ENCODE measurements around the gene AMPD3. TPM values are rescaled to one million over a fixed set of nuclear protein-coding genes. Genes with fewer than 3 reads are reported as not detected.

AMPD3 gene
- total RNA-seq, 2 donors from 2014 or later = 41.9 to 50.5 TPM

DNA sequence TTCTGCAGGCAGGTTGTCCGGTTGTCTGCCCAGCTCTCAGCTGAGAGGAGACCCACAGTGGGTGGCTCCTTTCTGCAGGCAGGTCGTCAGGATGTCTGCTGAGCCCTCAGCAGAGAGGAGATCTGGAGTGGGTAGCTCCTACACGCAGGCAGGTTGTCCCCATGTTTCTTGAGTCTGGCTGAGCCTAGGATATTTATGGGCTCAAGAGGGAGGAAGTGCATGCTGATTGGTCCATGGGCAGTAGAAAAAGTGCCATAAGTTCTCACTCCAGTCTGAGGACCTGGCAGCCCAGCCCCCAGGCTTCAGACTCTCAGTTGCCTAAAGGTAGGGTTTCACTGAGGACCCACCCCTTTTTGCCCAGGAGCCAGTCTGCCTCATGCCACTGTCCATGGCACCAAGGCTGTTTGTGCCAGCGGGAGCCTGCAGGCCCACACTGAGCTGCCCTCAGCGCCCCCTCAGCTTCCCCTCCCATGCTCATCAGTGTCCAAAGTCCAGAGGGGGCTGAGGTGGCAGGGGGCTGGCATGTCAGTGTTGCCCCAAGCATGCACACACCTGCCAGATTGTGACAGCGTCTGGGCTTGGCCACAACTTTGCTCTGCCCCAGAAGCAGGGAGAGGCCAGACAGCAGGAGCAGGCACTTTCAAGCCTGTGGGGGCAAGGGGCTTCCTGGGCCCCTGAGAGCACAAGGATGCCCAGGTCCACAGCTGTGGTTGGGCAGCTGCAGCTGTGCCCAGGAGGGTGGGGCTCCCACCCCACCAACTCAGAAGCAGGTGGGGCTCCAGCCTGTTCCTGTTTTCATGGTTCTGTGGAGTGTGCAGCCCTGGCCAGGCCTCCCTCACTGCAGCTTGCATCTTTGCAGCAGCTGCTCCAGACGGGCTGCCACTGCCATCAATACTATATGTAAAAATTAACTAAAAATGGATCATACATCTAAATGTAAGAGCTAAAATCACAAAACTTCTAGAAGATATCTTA is 89.7 kb downstream of the AMPD3 start:
- no peak for ATAC-seq
- Mint-ChIP-seq H3K27ac (no peak overlapping the region), H3K36me3 (no peaks in the 10 kb centered on the region), H3K9me3 (no peaks in the 10 kb centered on the region)
- DNase-seq (ENCODE audit: low spot score in 2 of 2) = no peak

DNA sequence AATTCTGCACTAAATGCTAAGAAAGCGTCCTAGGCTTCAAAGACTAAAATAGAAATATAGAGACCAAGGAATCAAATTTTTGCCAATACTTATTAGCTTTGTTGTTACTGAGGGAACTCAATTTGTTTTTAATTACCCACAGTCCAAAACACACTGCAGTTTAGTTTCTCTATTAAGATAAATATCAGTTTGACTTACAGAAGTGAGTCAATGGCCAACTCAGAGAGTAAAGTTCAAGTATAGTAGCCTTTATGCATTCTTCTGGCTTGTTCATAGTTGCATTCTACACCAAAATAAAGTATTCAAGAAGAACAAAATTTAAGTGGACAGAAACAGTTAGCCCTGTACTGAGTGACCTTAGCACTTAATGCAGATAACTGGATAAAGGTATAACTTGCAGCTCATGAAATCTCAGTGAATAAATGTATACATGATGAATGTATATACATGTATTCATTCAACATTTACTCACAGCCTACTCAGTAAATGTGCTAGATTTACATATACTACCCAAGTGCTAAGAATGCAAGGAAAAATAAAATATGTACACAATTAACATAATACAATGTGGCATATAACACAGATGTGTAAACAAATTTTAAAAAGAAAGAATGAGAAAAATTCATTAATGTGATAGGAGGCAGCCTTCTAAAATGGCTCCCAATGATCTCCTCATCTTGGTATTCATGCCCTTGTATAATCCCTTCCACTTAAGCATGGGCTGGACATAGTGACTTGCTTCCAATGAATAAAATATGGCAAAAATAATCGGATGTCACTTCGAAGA is 95.6 kb downstream of the AMPD3 start:
- no peak for DNase-seq (ENCODE audit: low spot score in 2 of 2)
- H3K36me3 Mint-ChIP-seq = peaks cover 0 to 6% of the 10 kb centered on the region in 2 donors
- H3K9me3 Mint-ChIP-seq = peaks cover 0 to 7% of the 10 kb centered on the region in 2 donors
- no peak overlapping the region for H3K27ac Mint-ChIP-seq
- no peak for ATAC-seq

DNA sequence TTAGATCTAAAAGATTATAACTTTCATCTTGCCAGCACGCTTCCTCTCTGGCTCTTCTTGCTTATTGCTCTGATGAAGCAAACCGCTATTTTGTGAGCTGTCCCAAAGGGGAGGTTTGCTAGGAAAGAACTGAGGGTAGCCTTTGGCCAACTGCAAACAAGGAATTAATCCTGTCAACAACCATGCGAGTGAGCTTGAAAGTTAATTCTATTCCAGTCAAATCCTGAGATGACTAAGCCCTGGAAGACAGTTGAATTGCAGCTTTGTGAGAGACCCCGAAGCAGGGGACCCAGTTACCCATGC is 96.2 kb downstream of the AMPD3 start:
- Mint-ChIP-seq H3K27ac (no peak overlapping the region), H3K9me3 (peaks cover 0 to 7% of the 10 kb centered on the region in 2 donors), H3K36me3 (peaks cover 0 to 6% of the 10 kb centered on the region in 2 donors)
- DNase-seq (ENCODE audit: low spot score in 2 of 2) (no peak), ATAC-seq (no peak)

DNA sequence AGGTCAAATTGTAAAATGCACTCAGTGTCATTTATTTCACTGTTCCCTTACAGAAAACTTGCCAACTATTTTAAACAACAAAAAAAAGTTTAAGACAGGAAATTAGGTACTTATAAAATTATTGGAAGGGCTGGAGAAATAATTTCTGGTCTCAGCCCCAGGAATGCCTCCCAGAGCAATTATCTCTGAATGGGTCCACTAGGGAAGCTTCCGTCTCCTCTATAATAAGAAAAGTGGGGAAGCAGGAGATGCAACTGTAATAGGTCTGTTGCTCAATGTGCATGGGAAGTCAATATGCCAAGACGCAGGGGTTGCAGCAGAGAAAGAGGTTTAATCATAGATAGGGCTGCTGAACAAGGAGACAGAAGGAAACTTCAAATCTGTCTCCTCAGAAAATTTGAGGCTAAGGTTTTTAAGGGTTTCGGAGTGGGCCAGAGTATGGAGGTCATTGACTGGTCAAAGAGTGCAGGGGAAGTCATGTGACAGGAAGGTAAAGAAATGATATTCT is 96.8 kb downstream of the AMPD3 start:
- H3K36me3 Mint-ChIP-seq = peaks cover 0 to 6% of the 10 kb centered on the region in 2 donors
- H3K27ac Mint-ChIP-seq = no peak overlapping the region
- no peak for DNase-seq (ENCODE audit: low spot score in 2 of 2)
- H3K9me3 Mint-ChIP-seq = peaks cover 0 to 7% of the 10 kb centered on the region in 2 donors
- no peak for ATAC-seq

DNA sequence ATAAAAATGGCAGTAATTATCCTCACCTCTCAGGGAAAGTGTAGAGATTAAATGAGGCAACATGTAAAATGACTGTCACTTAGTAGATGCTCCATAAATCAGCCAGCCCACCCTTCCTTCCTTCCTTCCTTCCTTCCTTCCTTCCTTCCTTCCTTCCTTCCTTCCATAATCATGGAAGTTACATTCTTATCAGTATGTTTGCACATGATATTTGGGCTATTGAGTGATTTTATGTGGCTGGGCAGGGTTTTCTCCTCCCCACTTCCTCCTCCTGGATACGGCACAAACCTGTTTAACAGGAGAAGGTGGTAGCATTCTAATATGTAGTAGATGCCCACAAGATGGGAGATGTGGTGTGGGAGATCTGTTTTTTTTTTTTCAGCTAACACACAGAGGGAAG is 101.5 kb downstream of the AMPD3 start:
- DNase-seq (ENCODE audit: low spot score in 2 of 2) (no peak), ATAC-seq (no peak)
- no peak overlapping the region for H3K27ac Mint-ChIP-seq
- peaks cover 0 to under 1% of the 10 kb centered on the region in 2 donors for H3K9me3 Mint-ChIP-seq
- H3K36me3 Mint-ChIP-seq = peaks cover 0 to under 1% of the 10 kb centered on the region in 2 donors

Other genes with a start within 250 kb of the AMPD3 start
- gene SBF2, start 161.0 kb upstream of the AMPD3 start, total RNA-seq = 10 to 100 TPM; 17.8 to 33.2 TPM
- gene ADM, start 150.2 kb upstream of the AMPD3 start, total RNA-seq = 10 to 100 TPM in 1 of 2 donors, under 1 TPM in 1; 0.57 to 33.6 TPM
- 10 to 100 TPM in 1 of 2 donors, 1 to 10 TPM in 1; 9.1 to 12.2 TPM for gene RNF141, start 85.9 kb downstream of the AMPD3 start, total RNA-seq
- gene LYVE1, start 113.4 kb downstream of the AMPD3 start, total RNA-seq = not detected
- not detected for gene IRAG1, start 238.5 kb downstream of the AMPD3 start, total RNA-seq